AG04450 (cell line): Measurements from ENCODE around the gene CDH18. TPM values are rescaled to one million over a fixed set of nuclear protein-coding genes. Genes with fewer than 3 reads are reported as not detected.

Experiments
- CTCF ChIA-PET: fragments of 300-600, 350-600 bp; formaldehyde crosslinking; extraction: SDS; loops from one replicate; lab custom pipeline; 2022; ENCODE audit warnings: antibody characterized with exemption, inconsistent platforms; lab: Charles Lee
- POLR2A ChIA-PET: fragments of 350-600 bp; formaldehyde crosslinking; extraction: SDS; loops from one replicate; lab custom pipeline; 2021; ENCODE audit warnings: antibody characterized with exemption, inconsistent platforms; lab: Yijun Ruan, JAX
- DNase-seq: peaks from one replicate; pipeline ENCODE4 v3.0.0-alpha.2; 2011; ENCODE audit warnings: low read depth, low spot score
- H3K27ac ChIP-seq: one replicate; pipeline ENCODE4 v1.5.1; 2012; ENCODE audit warnings: low read depth, low read length, control low read depth
- H3K27me3 ChIP-seq: one replicate; pipeline ENCODE4 v1.6.0; 2012; ENCODE audit warnings: low read length; ENCODE audit not compliant: control insufficient read depth, insufficient read depth
- H3K4me3 ChIP-seq: 2 replicates; pipeline ENCODE4 v1.5.1; 2011; ENCODE audit warnings: mild to moderate bottlenecking, low read depth, low read length, control low read depth
- H3K9me3 ChIP-seq: 2 replicates; pipeline ENCODE4 v1.5.1; 2012; ENCODE audit warnings: low read length; ENCODE audit not compliant: control insufficient read depth, insufficient read depth
- CTCF ChIP-seq: IDR thresholded peaks from 2 replicates; pipeline ENCODE4 v1.5.1; 2011; ENCODE audit warnings: low read depth, low read length, control low read depth, inconsistent platforms
- polyA plus RNA-seq: library from polyadenylated mRNA; depleted of rRNA; stranded (reverse); fragments of >200 nt; gene quantifications from 2 replicates; pipeline ENCODE4 v1.2.3, GENCODE V29; 2011

CDH18 gene
- polyA plus RNA-seq, 1 experiment: 0.19 TPM

GRCh38 chr5:19531374-19531952, 456.5 kb downstream of the CDH18 start:
- TF ChIP-seq CTCF: no peak
- Histone ChIP-seq H3K27ac (no peak overlapping the region), H3K27me3 (no peaks in the 10 kb centered on the region), H3K4me3 (no peak overlapping the region), H3K9me3 (peaks cover 2% of the 10 kb centered on the region; the same call in 1 of the 2 replicates)
- no peak for DNase-seq
- ChIA-PET POLR2A (no interaction called here), CTCF (no interaction called here)

- Histone ChIP-seq H3K27ac (no peak overlapping the region), H3K9me3 (peaks cover 8% of the 10 kb centered on the region), H3K27me3 (no peaks in the 10 kb centered on the region), H3K4me3 (no peak overlapping the region)
- DNase-seq: no peak
- TF ChIP-seq CTCF: no peak
- ChIA-PET CTCF (no interaction called here), POLR2A (no interaction called here)
These were observed 468.6 kb downstream of the CDH18 start for GRCh38 chr5:19519448-19519847.

- no peaks in the 10 kb centered on the region for H3K27me3 ChIP-seq
- no peak overlapping the region for H3K27ac ChIP-seq
- DNase-seq: no peak
- CTCF ChIA-PET: no interaction called here
- peaks cover 8% of the 10 kb centered on the region for H3K9me3 ChIP-seq
- TF ChIP-seq CTCF: no peak
- no peak overlapping the region for H3K4me3 ChIP-seq
- POLR2A ChIA-PET: no interaction called here
These were observed 489.1 kb downstream of the CDH18 start for GRCh38 chr5:19498852-19499251.

- DNase-seq: no peak
- H3K27me3 ChIP-seq: no peaks in the 10 kb centered on the region
- peaks cover 8% of the 10 kb centered on the region for H3K9me3 ChIP-seq
- no peak for TF ChIP-seq CTCF
- ChIA-PET CTCF (no interaction called here), POLR2A (no interaction called here)
- no peak overlapping the region for H3K4me3 ChIP-seq
- no peak overlapping the region for H3K27ac ChIP-seq
These were observed 490.7 kb downstream of the CDH18 start for GRCh38 chr5:19497229-19497815.

GRCh38 chr5:19496056-19496455, 491.9 kb downstream of the CDH18 start:
- H3K27me3 ChIP-seq: no peaks in the 10 kb centered on the region
- no peak for DNase-seq
- ChIA-PET CTCF (no interaction called here), POLR2A (no interaction called here)
- H3K9me3 ChIP-seq: peaks cover 8% of the 10 kb centered on the region
- H3K27ac ChIP-seq: no peak overlapping the region
- no peak overlapping the region for H3K4me3 ChIP-seq
- TF ChIP-seq CTCF: no peak
